NCI-H128 (cell line): ENCODE results near the gene PRLR.
A peak's percentile ranks its signal among the peaks of the same experiment; 100 is the strongest.

Experiments
- DNase-seq: peaks from one replicate; lab custom pipeline; 2025; ENCODE audit not compliant: unreplicated experiment; lab: John Stamatoyannopoulos, UW

The PRLR gene

DNA sequence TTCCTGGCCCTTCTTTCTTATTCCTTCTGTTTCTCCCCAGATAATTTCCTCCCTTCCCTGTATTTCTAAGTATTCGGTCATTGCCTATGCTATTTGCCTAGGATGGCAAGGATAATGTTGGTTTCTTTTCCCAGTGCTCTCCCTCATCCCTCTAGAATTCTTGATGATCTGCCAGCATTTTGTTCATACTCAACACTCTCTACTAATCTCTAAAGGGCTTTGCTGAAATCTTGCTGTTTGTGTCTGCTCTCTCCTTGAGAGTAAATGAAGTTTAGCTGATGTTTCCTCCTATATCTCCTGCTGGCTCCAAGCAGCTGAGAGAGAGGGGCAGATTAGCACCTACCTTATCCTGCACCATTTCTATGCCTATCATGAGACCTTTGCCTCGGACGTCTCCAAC, 220.6 kb downstream of the PRLR start:
- no peak for DNase-seq

GRCh38 chr5:35009019-35009418, 221.3 kb downstream of the PRLR start:
- no peak for DNase-seq

- DNase-seq: no peak
Observed at GRCh38 chr5:35004771-35005170, 225.5 kb downstream of the PRLR start.

DNA sequence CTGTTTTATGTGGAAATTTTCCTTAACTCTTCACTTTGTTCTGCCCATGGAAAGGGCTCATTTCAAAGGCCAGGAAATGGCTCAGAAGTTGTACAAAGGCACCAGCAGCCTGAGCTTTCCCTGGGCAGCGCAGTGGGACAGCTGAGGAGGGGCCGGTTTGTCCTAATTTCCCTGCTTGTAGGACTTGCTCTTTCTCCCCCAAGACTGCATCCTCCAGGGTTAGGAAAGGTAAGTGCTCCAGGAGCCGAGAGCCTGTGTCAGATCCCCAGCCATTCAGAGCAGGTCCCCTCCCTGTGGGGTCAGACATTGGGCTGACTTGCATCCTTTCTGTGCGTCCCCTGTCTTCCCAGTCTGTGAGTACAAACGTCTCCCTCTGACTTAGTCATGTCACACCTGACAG, 226.1 kb downstream of the PRLR start:
- no peak for DNase-seq

- DNase-seq: peak; percentile 74
Observed at GRCh38 chr5:35003018-35003957, 227.0 kb downstream of the PRLR start.

- no peak for DNase-seq
Observed at GRCh38 chr5:35002459-35002858, 227.8 kb downstream of the PRLR start.

DNA sequence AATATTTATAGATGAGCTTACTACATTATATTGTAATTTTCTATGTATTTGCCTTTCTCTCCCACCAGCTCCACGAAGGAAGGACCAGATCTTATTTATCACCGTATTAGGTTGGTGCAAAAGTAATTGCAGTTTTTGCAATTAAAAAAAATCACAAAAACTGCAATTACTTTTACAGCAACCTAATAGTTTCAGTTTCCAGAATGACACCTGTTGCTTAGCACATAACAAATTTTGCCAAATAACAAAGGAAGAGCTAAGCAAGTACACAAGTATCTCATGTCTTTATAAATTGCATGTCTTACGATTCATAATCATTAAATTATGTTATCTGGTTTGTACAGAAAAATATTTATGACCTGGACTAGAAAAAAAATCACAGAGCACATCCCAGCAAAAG, 228.4 kb downstream of the PRLR start:
- no peak for DNase-seq
